Measurements from ENCODE around the gene HS3ST3A1.

HS3ST3A1 gene

DNA sequence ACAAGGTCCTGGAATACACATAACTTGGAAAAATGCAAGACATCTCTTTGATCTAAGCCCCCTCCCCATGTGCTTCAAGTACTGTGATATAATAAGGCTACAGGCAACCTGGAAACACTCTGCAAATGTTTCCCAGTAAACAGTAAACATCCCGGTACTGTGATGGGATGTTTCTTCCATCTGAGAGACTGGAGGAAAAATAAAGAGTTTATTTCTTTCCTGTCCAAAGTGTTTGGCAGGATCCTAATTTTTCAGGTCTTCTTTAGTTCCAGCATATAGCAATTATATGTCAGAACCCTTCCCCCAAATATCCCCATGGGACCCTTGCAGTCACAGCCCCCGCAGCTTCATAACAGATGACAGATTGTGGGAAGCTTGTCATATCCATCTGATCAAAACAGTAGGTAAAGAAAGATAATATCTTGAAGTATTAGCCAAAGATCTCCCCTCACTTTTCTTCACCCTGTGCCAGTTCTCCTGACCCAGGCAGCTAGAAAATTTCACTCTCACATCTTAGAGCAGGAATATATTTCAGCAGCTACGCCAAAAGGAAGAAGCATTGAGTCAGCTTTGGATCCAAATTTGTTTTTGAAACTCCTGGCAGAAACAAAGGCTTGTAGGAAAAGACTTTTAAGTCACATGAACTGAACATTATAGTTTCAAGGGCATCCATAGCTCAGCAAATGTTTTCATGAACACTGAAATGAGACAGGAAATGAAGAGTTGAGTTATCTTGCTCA lies 141.3 kb downstream of the HS3ST3A1 start:
- TF ChIP-seq, protein P1, sequence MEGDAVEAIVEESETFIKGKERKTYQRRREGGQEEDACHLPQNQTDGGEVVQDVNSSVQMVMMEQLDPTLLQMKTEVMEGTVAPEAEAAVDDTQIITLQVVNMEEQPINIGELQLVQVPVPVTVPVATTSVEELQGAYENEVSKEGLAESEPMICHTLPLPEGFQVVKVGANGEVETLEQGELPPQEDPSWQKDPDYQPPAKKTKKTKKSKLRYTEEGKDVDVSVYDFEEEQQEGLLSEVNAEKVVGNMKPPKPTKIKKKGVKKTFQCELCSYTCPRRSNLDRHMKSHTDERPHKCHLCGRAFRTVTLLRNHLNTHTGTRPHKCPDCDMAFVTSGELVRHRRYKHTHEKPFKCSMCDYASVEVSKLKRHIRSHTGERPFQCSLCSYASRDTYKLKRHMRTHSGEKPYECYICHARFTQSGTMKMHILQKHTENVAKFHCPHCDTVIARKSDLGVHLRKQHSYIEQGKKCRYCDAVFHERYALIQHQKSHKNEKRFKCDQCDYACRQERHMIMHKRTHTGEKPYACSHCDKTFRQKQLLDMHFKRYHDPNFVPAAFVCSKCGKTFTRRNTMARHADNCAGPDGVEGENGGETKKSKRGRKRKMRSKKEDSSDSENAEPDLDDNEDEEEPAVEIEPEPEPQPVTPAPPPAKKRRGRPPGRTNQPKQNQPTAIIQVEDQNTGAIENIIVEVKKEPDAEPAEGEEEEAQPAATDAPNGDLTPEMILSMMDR (IDR thresholded peaks at IDR 0.05; ENCODE audit: insufficient read depth, missing control alignments) = no peak
- FAIRE-seq (no peak), DNase-seq (ENCODE audit: insufficient read length, low spot score) (no peak)

DNA sequence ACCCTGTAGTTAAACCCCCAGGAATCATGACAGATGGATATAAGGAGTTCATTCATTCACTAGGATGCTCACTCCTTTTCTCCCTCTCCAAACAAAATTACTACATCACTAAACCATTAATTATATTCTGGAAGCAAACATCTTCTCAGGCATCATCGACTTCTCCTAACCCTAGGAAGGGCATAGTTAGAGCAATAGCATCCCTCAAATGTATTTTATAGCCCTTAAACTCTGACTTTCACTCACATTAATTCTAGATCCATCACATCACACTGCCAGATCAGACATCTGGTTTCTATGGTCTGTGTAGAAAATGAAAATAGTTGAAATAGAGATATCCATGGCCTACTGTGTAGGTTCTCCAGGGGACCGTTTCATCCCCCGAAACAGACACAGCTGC lies 143.9 kb downstream of the HS3ST3A1 start:
- DNase-seq (ENCODE audit: insufficient read length, low spot score) (no peak), FAIRE-seq (no peak)
- TF ChIP-seq, protein P1 (IDR thresholded peaks at IDR 0.05; ENCODE audit: insufficient read depth, missing control alignments) = no peak

All from D721Med (cell line).